Brain pericyte (primary cell): ENCODE results near the gene B3GNT3.

ENCODE experiments used
- DNase-seq: peaks from one replicate; pipeline ENCODE4 v3.0.0-alpha.2; 2012; ENCODE audit warnings: low read depth, low spot score

Gene B3GNT3

DNA sequence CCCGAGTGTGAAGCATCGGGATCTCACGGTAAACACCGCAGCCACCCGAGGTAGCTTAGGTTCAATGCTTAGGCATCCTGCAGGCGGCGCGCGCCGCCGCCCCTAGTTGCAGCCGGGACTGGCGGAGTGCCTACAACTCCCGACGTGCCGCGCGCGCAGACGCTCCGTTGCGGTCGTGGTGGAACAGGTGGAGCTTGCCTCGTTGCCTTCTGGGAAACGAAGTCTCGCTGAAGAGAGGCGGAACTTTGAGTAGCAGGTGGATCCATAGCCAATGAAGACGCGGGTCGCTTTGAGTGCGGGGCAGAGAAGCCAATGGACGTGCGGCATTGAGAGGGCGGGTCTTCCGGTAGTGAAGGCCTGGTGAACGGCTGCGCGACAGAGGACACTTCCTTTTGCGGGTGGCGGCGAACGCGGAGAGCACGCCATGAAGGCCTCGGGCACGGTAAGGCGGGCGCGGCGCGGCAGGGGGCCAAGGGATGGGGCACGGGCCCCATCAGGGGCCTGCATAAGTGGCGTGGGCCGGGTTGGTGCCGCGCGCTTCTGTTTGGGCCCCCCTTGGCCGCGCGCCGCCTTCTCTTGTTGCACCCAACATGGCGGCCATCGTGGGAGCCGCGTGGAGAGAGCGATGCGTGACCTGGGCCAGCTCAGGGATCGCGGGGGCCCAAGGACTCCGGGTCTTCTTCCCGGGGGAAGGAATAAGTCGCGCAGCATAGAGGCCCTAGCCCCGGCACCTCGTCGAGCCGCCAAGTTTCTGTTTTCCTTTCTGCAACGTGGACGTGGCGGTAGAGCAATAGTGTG is 64.8 kb downstream of the B3GNT3 start, which contains the start of gene RPL18A:
TSS of gene RPL18A (plus strand) at position 378 of the 798 bp plus-strand sequence. CDS start at position 425, 47 bp downstream.
- DNase-seq, result peak; percentile 100

- DNase-seq, result no peak
These were observed 65.5 kb downstream of the B3GNT3 start for GRCh38 chr19:17860331-17860992.

- DNase-seq, result no peak
These were observed 66.0 kb downstream of the B3GNT3 start for GRCh38 chr19:17860993-17861360.

DNA sequence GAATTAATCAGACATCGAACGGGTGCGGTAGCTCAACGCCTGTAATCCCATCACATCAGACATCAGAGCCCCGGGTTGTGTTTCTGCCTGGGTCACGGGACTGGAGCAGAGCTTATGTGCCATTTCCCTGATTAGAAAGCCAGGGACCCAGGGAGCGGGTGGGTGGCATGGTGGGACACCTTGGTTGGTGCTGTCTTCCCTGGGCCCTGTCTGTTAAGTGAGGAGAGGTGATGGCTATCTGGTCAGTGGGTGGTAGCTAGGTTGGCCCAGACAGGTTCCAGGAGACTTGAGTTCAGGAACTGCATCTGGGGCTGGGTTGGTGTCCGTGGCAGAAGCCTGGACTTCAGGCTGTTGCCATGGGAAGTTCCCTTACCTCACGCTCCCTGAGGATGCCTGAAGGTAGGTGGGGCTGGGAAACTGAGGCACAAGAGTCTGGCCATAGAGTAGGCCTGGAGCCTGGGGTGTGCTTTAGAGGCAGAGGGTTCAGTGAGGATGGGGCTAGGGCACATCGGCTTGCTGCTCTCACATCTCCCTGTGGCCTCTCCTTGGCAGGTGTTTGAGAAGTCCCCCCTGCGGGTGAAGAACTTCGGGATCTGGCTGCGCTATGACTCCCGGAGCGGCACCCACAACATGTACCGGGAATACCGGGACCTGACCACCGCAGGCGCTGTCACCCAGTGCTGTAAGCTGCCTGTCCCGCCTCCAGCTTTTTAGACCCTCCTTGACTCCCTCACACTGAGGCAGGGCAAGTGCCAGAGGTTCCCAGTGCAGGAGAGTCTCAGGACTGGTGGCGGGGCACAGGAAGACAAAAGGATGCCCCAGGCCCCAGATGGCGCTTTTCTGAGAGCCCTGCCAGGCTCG is 66.8 kb downstream of the B3GNT3 start:
- DNase-seq, result no peak

DNA sequence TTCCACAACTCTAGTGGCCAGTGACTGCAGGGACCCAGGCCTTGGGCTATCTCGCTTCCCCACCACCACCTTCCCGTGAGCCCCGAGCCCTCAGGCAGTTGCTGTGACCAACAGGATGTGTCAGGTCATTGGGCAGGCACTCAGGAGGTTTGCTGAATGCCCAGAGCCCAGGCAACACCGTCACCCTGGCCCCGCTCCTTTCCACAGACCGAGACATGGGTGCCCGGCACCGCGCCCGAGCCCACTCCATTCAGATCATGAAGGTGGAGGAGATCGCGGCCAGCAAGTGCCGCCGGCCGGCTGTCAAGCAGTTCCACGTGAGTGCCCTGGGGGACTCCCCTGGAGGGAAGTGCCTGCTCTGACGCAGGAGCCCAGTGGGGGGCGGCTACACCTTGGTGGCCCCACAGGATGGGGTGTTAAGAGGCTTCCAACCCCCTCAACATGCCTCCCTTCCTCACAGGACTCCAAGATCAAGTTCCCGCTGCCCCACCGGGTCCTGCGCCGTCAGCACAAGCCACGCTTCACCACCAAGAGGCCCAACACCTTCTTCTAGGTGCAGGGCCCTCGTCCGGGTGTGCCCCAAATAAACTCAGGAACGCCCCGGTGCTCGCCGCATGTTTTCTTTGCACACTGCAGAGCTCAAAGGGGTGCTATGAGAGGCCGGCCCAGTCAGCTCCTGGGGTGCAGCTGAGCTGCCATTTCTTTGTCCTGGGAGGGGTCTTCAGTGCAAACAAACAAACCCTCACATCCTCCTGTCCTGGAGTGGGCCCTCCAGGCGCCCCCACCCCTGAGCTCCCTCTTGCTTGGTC is 68.0 kb downstream of the B3GNT3 start:
- DNase-seq, result no peak
